GM19467 (cell line): Measurements from ENCODE around the gene ENO1.
"Not testable (repeated sequence)": the region's sequence is repeated elsewhere in the genome, so short reads cannot be mapped to it uniquely, and the experiment has no call there.

Source experiments
- ATAC-seq: cut with Tn5 transposase; IDR thresholded peaks from one replicate; pipeline ENCODE4 v1.9.1; 2021; ENCODE audit warnings: mild to moderate bottlenecking, moderate library complexity; ENCODE audit not compliant: unreplicated experiment

Gene ENO1

GRCh38 chr1:8848663-8849386, 29.7 kb downstream of the ENO1 start:
- ATAC-seq, result no peak

DNA sequence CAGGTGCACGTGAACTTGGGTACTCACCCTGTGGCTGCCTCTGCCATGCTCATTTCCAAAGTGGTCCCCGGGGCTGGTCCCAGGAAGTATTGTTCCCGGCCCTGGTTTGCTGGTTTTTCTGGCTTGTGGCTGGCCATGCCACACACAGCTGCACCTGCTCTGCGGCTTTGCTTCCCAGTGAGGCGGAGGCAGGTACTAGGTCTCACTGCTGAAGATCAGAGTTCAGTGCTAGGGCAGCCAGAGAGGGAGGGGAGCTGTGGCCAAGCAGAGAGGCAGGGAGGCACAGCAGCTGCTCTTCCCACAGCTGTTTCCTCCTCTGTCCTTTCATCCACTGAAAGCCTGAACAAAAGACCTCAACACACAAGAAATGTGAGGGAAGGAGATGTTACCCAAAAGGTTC, 30.5 kb downstream of the ENO1 start:
- no peak for ATAC-seq

- ATAC-seq, result no peak
Observed at GRCh38 chr1:8846263-8846662, 32.2 kb downstream of the ENO1 start.

- ATAC-seq, result no peak
Observed at GRCh38 chr1:8845104-8846097, 33.1 kb downstream of the ENO1 start.

DNA sequence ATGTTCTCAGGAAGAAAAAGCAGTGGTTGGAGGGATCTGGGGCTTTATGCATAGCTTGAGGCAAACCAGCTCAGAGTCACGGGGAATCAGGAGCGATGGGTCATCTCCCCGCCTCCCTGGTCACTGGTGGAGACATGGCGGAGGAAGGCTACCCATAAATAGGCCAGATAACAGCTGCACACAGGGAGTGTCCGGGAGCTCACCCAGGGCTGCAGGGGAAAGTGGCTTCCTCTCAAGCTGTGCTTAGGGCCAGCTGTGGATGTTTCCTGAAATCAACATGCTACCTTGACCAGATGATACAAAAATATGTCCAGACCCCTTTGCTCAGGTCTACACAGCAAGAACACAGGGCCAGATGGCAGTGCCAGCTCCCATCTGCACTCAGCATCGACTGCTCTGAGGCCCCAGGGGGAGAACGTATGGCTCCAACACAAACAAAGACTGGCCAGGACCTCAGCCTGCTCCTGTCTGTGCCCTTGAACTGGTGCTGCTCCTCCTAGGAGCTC, 33.9 kb downstream of the ENO1 start:
- ATAC-seq, result no peak

DNA sequence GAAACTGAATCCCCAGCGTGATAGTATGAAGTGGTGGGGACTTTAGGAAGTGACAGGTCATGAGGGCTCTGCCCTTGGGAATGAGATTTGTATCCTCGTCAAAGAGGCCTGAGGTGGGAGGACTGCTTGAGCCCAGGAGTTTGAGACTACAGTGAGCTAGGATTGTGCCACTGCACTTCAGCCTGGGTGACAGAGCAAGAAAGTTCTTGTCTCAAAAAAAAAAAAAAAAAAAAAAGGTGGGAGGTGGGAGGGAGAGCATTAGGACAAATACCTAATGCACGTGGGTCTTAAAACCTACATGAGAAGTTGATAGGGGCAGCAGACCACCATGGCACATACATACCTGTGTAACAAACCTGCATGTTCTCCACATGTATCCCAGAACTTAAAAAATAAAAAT, 37.1 kb downstream of the ENO1 start:
- ATAC-seq, result no peak

GRCh38 chr1:8839990-8840389, 38.5 kb downstream of the ENO1 start:
- no peak for ATAC-seq

DNA sequence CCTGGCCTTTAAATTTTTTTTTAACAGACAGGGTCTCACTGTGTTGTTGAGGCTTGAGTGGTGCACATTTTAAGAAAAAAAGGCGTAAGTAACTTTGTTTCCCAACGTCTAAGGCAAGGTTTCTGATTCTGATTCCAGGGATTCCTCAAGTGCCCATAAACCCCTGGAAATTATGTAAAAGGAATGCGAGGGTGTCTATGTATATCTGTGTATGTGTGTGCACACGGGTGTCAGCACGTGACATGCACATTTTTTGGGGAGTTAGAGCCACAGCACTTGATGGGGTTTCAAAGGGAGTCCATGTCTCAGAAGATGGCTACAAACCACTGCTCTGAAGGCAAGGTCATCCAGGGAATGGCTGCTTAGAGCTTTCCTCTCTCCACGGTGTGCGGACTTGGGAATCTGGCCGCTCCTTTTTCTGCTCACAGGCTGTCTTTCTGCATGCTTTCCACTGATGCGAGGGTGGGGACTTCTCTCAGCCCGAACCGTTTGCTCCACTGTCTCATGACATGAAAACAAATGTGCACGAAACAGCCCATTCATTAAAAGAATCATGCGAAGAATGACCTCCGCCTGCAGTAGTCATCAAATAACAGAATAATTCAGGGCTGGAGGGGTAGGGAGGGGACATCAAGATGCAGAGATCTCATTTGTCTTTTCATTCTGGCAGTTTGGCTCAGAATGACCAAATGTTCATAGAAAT, 42.4 kb downstream of the ENO1 start:
- no peak for ATAC-seq

GRCh38 chr1:8831340-8831739, 47.1 kb downstream of the ENO1 start:
- ATAC-seq, result no peak

DNA sequence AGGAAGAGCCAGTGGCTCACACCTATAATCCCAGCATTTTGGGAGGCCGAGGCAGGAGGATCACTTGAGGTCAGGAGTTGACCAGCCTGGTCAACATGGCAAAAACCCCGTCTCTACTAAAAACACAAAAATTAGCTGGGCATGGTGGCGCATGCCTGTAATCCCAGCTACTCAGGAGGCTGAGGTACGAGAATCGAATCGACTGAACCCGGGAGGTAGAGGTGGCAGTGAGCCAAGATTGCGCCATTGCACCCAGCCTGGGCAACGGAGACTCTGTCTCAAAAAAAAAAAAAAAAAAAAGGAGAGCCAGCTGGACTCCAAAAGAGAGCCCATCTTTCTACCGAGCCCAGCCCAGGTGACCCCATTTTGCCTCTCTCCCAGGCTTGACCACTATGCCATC, 47.8 kb downstream of the ENO1 start:
- ATAC-seq, result not testable (repeated sequence)

- no peak for ATAC-seq
Observed at GRCh38 chr1:8825985-8826481, 52.5 kb downstream of the ENO1 start.

- no peak for ATAC-seq
Observed at GRCh38 chr1:8823295-8823664, 55.2 kb downstream of the ENO1 start.

GRCh38 chr1:8822373-8823294, 55.9 kb downstream of the ENO1 start:
- ATAC-seq, result no peak

DNA sequence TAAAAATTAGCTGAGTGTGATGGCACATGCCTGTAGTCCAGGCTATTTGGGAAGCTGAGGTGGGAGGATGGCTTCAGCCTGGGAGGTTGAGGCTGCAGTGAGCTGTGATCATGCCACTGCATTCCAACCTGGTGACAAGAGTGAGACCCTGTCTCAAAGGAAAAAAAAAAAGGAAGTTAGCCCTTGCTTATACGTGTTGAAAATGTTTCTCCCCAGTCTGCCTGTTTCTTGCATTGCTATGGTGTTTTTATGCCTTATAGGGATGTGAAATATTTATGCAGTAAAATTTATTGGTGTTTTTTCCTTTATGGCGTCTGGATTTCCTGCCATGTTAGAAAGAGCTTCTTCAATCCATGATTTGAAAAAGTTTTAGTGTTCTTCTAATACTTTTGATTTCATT, 57.4 kb downstream of the ENO1 start:
- ATAC-seq, result no peak

DNA sequence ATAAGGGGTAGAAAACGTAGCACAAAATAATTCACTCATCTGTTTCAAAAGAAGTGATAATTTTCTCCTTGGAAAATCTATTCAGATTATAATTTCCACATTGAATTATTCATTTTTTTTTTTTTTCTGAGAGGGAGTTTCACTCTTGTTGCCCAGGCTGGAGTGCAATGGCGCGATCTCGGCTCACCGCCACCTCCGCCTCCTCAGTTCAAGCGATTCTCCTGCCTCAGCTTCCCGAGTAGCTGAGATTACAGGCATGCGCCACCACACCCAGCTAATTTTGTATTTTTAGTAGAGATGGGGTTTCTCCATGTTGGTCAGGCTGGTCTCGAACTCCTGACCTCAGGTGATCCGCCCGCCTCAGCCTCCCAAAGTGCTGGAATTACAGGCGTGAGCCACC, 59.7 kb downstream of the ENO1 start:
- ATAC-seq, result not testable (repeated sequence)

DNA sequence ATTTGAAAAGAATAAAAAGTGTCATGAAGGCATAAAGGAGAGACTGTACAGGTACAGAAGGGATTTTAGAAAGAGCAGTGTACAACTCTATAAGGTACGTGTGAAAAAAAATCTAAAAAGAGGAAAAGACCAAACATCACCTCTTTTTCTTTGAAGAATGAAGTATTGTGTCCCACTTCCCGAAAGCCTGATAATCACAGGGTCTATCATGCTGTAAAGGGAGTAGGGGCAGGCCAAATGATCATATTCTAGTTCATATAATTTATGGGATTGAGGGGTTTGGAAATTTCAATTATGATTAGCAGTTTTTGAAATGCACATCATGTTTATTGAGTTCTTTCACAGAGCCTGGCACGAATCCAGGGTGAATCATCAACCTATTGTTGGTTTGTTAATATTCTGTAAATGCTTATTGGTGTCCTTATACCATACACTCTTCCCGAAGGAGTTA, 60.1 kb downstream of the ENO1 start:
- no peak for ATAC-seq

DNA sequence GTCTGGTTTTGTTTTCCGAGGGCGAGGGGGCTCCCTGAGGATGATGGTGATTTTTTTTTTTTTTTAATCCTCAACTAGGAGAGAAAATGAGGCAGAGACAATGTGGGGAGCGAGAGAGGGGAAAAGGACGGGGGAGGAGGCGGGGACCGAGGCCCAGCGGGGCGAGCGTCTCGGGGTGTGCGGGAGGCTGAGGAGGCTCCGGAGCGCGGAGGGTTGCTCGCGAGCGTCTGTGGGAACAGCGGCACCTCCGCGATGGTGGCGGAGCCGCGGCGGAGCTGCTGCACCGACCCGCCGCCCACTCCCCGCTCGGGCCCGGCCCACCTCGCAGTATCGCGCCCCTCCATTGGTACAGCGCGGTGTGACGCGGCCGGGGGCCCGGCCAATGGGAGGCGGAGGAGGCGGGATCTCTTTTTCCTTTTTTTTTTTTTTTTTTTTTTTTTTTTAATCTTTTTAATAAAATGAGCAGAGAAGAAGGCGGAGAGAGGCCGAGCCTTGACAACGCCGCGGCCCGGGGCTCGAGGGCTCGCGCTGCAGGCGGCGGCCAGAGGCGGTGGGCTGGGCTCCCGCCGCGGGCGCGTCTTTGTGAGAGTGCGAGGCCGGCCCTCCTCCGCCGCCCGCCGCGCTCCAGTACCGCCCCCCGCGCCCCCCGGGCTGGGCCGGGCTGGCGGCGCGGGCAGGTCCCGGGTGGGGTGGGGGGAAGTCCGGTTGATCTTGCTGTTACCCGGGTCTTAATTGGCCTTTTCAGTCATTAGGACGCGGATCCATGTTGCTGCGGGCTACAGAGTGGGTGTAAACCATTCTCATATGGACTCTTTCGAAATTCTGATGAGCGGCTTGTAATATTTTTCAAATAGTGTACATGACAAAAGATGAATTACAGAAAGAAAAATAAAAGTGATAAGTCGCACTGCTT, 60.8 kb downstream of the ENO1 start, which contains the start of gene RERE:
TSS of gene RERE (minus strand) at position 229 of the 913 bp plus-strand sequence.
- peak; percentile 94 for ATAC-seq

DNA sequence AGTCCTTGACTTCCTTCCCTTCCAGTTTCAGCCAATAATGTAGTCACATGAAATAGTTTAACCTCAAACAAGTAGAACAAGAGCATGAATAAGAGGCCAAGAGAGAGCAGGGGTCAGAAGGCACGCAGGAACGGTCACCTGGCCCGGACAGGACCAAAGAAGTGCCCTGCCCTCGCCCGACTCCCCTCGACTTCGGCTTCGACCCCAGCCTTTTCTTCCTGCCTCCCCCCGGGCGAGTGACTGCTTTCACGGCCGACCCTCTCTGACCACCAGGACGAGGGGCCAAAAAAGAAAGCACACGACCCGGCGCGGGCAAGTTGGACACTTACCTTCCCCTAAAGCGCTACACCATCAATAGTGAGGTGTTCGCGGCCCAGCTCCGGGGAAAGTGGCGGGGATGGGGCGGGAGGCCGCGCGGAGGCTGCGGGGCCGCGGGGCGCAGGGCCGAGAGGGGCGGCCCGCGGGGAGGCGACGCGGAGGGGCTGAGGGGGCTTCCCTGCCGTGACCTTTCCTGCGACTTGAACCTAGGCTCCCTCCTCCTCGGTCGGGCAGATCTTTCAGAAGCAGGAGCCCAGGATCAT, 61.6 kb downstream of the ENO1 start:
- ATAC-seq, result peak; percentile 9
